HG03575 (cell line): ENCODE data around the gene TCN1.
"Not testable (repeated sequence)": the region's sequence is repeated elsewhere in the genome, so short reads cannot be mapped to it uniquely, and the experiment has no call there.

ENCODE experiments used
- ATAC-seq: cut with Tn5 transposase; IDR thresholded peaks from one replicate; pipeline ENCODE4 v1.9.1; 2021; ENCODE audit not compliant: unreplicated experiment, insufficient number of reproducible peaks, low FRiP score; ENCODE audit errors: extremely low read depth

The TCN1 gene

GRCh38 chr11:59866397-59866796 lies at the start of gene TCN1:
Gene TCN1, minus strand, starts transcription at chr11:59866487. Its CDS starts 17 bp downstream, at chr11:59866470.
- no peak for ATAC-seq

DNA sequence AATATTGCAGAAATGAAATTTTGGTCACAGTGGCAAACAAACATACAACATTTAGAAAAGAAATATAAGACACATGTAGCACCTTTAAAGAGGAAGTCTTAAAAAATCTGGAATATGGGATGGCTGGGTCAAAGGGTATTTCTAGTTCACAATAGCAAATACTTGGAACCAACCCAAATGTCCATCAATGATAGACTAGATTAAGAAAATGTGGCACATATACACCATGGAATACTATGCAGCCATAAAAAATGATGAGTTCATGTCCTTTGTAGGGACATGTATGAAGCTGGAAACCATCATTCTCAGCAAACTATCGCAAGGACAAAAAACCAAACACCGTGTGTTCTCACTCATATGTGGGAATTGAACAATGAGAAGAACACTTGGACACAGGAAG lies 37.3 kb upstream of the TCN1 start:
- not testable (repeated sequence) for ATAC-seq

GRCh38 chr11:59901306-59901705 lies 35.0 kb upstream of the TCN1 start:
- ATAC-seq, result no peak

GRCh38 chr11:59900366-59901126 lies 34.3 kb upstream of the TCN1 start:
- no peak for ATAC-seq

DNA sequence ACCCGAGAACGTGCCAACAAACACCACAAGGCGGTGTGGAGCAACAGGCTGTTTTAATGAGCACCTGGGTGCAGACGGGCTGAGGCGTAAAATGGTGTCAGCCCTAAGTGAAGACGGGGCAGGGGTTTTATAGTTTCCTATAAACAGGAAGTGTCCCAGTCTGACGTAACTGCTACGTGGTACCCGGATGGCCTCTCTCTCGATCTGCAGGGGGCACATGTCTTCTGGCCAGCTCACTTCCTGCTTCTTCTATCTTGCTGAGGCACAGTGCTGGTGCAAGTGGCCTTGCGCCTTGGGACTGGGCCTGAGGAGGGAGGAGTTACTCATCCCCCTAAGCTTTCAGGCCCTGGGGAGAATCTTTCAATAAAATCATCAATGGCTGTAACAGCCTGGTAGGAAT lies 33.2 kb upstream of the TCN1 start:
- ATAC-seq, result no peak

- ATAC-seq, result no peak
Observed at GRCh38 chr11:59898650-59899049, 32.4 kb upstream of the TCN1 start.

- ATAC-seq, result no peak
Observed at GRCh38 chr11:59898046-59898445, 31.8 kb upstream of the TCN1 start.

GRCh38 chr11:59894616-59895015 lies 28.3 kb upstream of the TCN1 start:
- ATAC-seq, result no peak

- ATAC-seq, result no peak
Observed at GRCh38 chr11:59891781-59892181, 25.5 kb upstream of the TCN1 start.

DNA sequence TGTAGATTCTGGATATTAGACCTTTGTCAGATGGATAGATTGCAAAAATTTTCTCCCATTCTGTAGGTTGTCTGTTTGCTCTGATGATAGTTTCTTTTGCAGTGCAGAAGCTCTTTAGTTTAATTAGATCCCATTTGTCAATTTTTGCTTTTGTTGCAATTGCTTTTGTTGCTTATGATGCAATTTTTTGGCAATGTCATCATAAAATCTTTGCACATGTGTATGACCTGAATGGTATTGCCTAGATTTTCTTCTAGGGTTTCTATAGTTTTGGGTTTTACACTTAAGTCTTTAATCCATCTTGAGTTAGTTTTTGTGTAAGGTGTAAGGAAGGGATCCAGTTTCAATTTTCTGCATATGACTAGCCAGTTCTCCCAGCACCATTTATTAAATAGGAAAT lies 20.9 kb upstream of the TCN1 start:
- ATAC-seq, result not testable (repeated sequence)

DNA sequence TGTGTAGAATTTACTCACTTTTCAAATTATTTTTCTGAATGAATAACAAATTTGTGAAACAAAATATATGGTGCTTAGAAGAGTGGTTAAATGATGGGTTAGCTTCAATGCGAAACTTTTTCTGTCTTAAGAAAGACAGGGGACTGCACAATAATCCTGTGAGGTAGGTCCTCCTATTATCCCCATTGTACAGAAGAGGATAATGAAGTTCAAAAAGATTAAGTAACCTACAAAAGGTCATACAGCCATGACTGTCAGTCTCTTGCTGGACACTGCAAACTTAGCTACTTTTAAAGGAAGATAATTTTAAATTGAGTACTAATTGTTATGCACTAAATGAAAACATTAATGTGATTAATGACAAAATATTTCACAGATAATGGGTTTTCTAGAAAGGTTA lies 17.3 kb upstream of the TCN1 start:
- ATAC-seq, result no peak

DNA sequence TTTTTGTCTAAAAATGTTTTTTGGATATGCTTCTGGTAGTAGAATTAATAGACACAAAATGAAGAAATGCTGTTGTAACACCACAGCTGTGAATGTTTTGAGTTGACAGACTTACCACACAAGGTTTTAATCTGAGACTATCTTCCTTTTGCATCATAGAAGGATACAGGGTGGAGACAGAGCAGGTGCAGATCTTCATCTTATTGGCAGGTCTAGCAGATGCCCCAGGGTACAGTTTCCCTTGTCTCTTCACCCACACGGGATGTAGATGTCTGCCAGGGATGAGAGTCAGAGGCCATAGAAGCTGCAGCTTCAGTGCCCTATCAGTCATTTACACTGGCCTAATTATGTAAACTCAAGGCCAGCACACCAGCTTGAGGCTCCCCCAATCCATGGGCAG lies 13.3 kb upstream of the TCN1 start:
- ATAC-seq, result no peak

DNA sequence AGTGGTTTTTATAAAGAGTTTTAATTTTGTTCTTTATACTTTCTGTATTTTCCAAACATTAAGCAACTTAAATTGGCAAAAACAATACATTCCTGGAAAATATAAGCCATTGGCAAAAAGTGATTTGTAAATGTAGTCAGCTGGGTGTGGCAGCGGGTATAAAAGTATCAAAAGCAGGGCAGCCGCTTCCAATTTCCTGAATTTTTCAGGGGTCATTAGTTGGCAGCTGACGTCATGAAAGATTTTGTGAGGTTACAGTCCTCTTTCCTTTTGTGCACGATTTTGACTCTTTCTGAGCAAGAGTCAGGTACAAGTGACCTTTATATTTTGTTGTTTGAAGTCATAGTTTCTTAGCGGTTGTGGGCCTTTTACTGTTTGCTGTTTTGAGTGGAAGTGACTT lies 12.3 kb upstream of the TCN1 start, which contains the start of gene OOSP3:
TSS of gene OOSP3 (plus strand) at position 208 of the 400 bp plus-strand sequence. CDS start at position 235, 27 bp downstream.
- no peak for ATAC-seq

DNA sequence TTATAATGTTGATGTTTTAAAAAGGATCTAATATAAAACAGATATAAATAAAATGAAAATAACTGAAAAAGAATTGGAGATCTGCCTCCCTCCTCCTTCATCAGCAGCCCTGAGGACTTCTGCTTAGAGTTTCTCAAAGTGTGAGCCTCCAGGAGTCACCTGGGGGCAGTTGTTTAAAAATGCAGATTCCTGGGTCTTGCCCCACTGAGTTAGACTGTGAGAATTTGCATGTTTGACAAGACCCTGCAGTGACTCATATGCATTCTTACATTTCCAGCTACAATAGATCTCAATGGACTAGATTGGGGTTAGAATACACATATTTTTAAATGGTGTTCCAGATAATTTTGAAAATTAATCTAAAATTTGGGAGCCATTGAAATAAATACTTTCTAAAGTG lies 11.5 kb upstream of the TCN1 start:
- no peak for ATAC-seq

DNA sequence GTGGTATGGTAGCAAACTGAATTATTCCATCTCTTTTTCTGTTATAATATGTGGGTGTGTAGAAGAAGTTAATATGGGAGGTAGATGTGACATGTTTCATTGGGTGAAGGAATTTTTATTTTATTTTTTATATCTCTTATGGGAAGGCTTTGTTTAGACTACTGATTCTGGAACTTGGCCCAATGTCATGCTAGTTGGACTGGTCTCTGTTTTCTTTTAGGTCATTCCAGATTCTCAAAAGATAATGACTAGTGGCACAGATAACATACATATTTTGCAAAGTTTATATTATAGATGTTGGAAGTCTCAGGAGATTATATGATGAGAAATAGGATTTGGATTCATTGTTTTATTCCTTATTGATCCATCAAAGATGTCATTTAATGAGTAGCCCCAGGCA lies 11.0 kb upstream of the TCN1 start:
- ATAC-seq, result no peak

GRCh38 chr11:59875856-59876519 lies 9.7 kb upstream of the TCN1 start:
- ATAC-seq, result no peak

GRCh38 chr11:59872076-59872475 lies 5.8 kb upstream of the TCN1 start:
- ATAC-seq, result no peak

GRCh38 chr11:59867946-59868345 lies 1.7 kb upstream of the TCN1 start:
- no peak for ATAC-seq

- no peak for ATAC-seq
Observed at GRCh38 chr11:59866836-59867235, 549 bp upstream of the TCN1 start.

DNA sequence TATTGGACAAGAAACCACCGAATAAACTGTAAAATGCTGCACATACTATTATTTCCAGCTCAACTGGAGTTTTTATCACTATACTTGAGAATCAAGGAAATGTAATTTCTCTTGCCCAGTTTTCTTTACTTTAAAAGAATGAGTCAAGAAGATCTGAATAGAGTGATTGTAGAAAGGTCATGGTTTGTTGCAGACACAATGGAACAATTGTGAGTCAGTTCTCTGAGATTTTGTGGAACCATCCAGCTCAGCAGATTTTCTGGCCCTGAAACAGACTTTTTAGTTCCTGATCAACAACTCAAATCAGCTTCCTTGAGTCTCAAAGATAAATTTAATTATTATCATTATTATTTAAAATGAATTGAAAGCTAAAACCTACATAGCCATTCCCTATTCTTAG lies 1.3 kb downstream of the TCN1 start:
- ATAC-seq, result no peak
